ENCODE data around the gene TMEM221. TPM values are rescaled to one million over a fixed set of nuclear protein-coding genes. Genes with fewer than 3 reads are reported as not detected.

TMEM221 gene
- total and polyA plus RNA-seq, 2 experiments from 2014 or later, result 1.0 to 2.5 TPM

- 91% methylated on average over 9 of the region's 9 CpGs for WGBS (ENCODE audit: low lambda C conversion rate, missing lambda C conversion rate)
- no peak for TF ChIP-seq EZH2 (IDR thresholded peaks at IDR 0.05; ENCODE audit: borderline replicate concordance)
- TF ChIP-seq EZH2phosphoT487 (IDR thresholded peaks at IDR 0.05; ENCODE audit: low read depth, severe bottlenecking, unreplicated experiment), result no peak
- TF ChIP-seq, protein P1, sequence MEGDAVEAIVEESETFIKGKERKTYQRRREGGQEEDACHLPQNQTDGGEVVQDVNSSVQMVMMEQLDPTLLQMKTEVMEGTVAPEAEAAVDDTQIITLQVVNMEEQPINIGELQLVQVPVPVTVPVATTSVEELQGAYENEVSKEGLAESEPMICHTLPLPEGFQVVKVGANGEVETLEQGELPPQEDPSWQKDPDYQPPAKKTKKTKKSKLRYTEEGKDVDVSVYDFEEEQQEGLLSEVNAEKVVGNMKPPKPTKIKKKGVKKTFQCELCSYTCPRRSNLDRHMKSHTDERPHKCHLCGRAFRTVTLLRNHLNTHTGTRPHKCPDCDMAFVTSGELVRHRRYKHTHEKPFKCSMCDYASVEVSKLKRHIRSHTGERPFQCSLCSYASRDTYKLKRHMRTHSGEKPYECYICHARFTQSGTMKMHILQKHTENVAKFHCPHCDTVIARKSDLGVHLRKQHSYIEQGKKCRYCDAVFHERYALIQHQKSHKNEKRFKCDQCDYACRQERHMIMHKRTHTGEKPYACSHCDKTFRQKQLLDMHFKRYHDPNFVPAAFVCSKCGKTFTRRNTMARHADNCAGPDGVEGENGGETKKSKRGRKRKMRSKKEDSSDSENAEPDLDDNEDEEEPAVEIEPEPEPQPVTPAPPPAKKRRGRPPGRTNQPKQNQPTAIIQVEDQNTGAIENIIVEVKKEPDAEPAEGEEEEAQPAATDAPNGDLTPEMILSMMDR (IDR thresholded peaks at IDR 0.05; ENCODE audit: poor library complexity), result no peak
- peaks cover 15% of the 10 kb centered on the region for H3K4me1 ChIP-seq (ENCODE audit: insufficient read depth)
- H3K9me3 ChIP-seq (ENCODE audit: low read depth), result no peaks in the 10 kb centered on the region
- no peak overlapping the region for H3K27ac ChIP-seq
- peaks cover 12% of the 10 kb centered on the region for H3K79me2 ChIP-seq
- no peak for DNase-seq (ENCODE audit: low spot score)
- no peaks in the 10 kb centered on the region for H3K9me2 ChIP-seq (replicated peaks; ENCODE audit: insufficient read depth)
- H3K36me3 ChIP-seq (replicated peaks; ENCODE audit: insufficient read depth, low read depth), result no peaks in the 10 kb centered on the region
- no peak overlapping the region for H3K4me3 ChIP-seq
- H3K4me2 ChIP-seq, result no peak overlapping the region
- H3K27me3 ChIP-seq, result no peaks in the 10 kb centered on the region
- H2AFZ ChIP-seq, result no peak overlapping the region
- H4K20me1 ChIP-seq (ENCODE audit: insufficient read depth, poor library complexity, severe bottlenecking), result no peaks in the 10 kb centered on the region
Observed at GRCh38 chr19:17473041-17473440, 24.6 kb upstream of the TMEM221 start.

DNA sequence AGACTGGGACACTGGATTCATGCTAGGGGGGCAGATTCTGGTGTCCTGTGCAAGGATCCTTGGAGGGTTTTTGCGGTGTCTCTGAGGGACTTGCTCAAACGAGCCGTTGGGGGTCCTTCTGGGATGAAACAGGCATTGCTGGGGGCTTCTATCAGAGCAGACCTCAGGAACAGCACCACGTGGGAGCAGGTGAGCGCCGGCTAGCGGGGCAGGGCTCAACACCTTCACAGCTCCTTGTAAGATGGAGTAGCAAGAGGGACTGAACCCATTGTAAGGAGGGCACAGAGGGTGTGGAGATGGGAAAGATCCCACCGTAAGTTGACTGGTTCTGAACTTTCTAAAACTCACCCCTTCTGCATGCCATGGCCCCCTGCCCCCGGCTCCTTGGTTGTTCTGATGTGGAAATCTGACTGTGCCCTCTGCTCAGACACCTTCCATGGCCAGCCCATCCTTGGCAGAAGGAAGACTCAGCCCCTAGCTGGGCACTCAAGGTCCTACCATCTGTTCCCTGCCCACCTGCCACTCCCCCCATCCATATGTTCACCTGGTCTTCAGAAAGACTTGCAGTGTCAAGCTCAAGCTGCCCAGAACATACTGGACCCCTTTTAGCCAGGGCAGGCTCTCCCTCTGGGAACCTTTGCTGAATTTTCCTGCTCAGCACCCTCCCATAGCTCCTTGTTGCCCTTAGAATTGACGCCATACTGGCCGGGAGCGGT, 23.1 kb upstream of the TMEM221 start:
- Histone ChIP-seq H3K36me3 (replicated peaks; ENCODE audit: insufficient read depth, low read depth) (no peaks in the 10 kb centered on the region), H3K9me2 (replicated peaks; ENCODE audit: insufficient read depth) (no peaks in the 10 kb centered on the region), H3K9me3 (ENCODE audit: low read depth) (no peaks in the 10 kb centered on the region), H3K27ac (no peak overlapping the region), H3K4me3 (peak overlapping the region; percentile 60), H2AFZ (no peak overlapping the region), H3K79me2 (peaks cover 12% of the 10 kb centered on the region), H3K4me2 (peak overlapping the region; percentile 93), H4K20me1 (ENCODE audit: insufficient read depth, poor library complexity, severe bottlenecking) (no peaks in the 10 kb centered on the region), H3K27me3 (no peaks in the 10 kb centered on the region), H3K4me1 (ENCODE audit: insufficient read depth) (peaks cover 15% of the 10 kb centered on the region)
- WGBS (ENCODE audit: low lambda C conversion rate, missing lambda C conversion rate), result 60% methylated on average over 12 of the region's 12 CpGs
- DNase-seq (ENCODE audit: low spot score), result no peak
- no peak for TF ChIP-seq EZH2phosphoT487 (IDR thresholded peaks at IDR 0.05; ENCODE audit: low read depth, severe bottlenecking, unreplicated experiment)
- TF ChIP-seq EZH2 (IDR thresholded peaks at IDR 0.05; ENCODE audit: borderline replicate concordance), result no peak
- TF ChIP-seq, protein P1 (IDR thresholded peaks at IDR 0.05; ENCODE audit: poor library complexity), result no peak

- H3K4me1 ChIP-seq (ENCODE audit: insufficient read depth), result peaks cover 15% of the 10 kb centered on the region
- TF ChIP-seq, protein P1 (IDR thresholded peaks at IDR 0.05; ENCODE audit: poor library complexity), result no peak
Observed at GRCh38 chr19:17470068-17470841, 21.8 kb upstream of the TMEM221 start, which contains the start of gene SLC27A1. SLC27A1 (plus strand) TSS chr19:17470524; CDS start chr19:17470541, 17 bp downstream.

More at GRCh38 chr19:17470068-17470841, 21.8 kb upstream of the TMEM221 start, which contains the start of gene SLC27A1:
- peak within 1 kb of the TSS; percentile 84 for H3K27ac ChIP-seq
- H3K36me3 ChIP-seq (replicated peaks; ENCODE audit: insufficient read depth, low read depth), result no peaks in the 10 kb centered on the region
- no peaks in the 10 kb centered on the region for H4K20me1 ChIP-seq (ENCODE audit: insufficient read depth, poor library complexity, severe bottlenecking)
- no peaks in the 10 kb centered on the region for H3K9me3 ChIP-seq (ENCODE audit: low read depth)
- peak within 1 kb of the TSS; percentile 81 for H2AFZ ChIP-seq
- WGBS (ENCODE audit: low lambda C conversion rate, missing lambda C conversion rate), result 2% methylated on average over 29 of the region's 67 CpGs
- H3K4me2 ChIP-seq, result peak within 1 kb of the TSS; percentile 94
- DNase-seq (ENCODE audit: low spot score), result peak; percentile 100
- H3K4me3 ChIP-seq, result peak within 1 kb of the TSS; percentile 60
- H3K79me2 ChIP-seq, result peaks cover 12% of the 10 kb centered on the region
- H3K27me3 ChIP-seq, result no peaks in the 10 kb centered on the region
- no peaks in the 10 kb centered on the region for H3K9me2 ChIP-seq (replicated peaks; ENCODE audit: insufficient read depth)
